Upper lobe of right lung (tissue), 1 donor: ENCODE results near the gene CAMSAP1. TPM values are rescaled to one million over a fixed set of nuclear protein-coding genes. Genes with fewer than 3 reads are reported as not detected.

ENCODE experiments used
- ATAC-seq: fragments of 200-7000 bp; cut with Tn5 transposase; one replicate; pipeline ENCODE4 v1.9.1; 2020; ENCODE audit warnings: mild to moderate bottlenecking, moderate library complexity
- DNase-seq: peaks from one replicate; pipeline ENCODE4 v3.0.0-alpha.2; 2020
- H3K27ac ChIP-seq: fragments of 200-600 bp; one replicate; pipeline ENCODE4 v1.8.0; 2022
- H3K27me3 ChIP-seq: fragments of 200-600 bp; one replicate; pipeline ENCODE4 v1.8.0; 2022; ENCODE audit warnings: mild to moderate bottlenecking
- H3K36me3 ChIP-seq: fragments of 200-600 bp; one replicate; pipeline ENCODE4 v1.8.0; 2022
- H3K4me1 ChIP-seq: fragments of 200-600 bp; one replicate; pipeline ENCODE4 v1.8.0; 2022
- H3K4me3 ChIP-seq: fragments of 200-600 bp; one replicate; pipeline ENCODE4 v1.8.0; 2022; ENCODE audit warnings: mild to moderate bottlenecking
- H3K9me3 ChIP-seq: fragments of 200-600 bp; one replicate; pipeline ENCODE4 v1.8.0; 2022
- intact Hi-C: fragments of 100-400 bp; cut with DNase I; formaldehyde crosslinking; loops from one replicate; pipeline ENCODE4 v1.11.0; 2022
- total RNA-seq: library from RNA; stranded (reverse); fragmentation: NEBNext Ultra II Directional; extraction: Animal tissue kit (Norgen Biotek cat#: 25700); gene quantifications from one replicate; pipeline ENCODE4 v1.2.1, GENCODE V29; 2021
- TF ChIP-seq, protein P1 (sequence below): fragments of 200-600 bp; IDR thresholded peaks from one replicate; pipeline ENCODE4 v1.8.0; 2022; ENCODE audit warnings: antibody characterized with exemption
- donor health status: DM: no; HTN: yes; CAD: no; lungs with severe emphysema.

CAMSAP1 gene
- total RNA-seq, 1 donor from 2014 or later = 26.5 TPM

- intact Hi-C loops = no loop called here
- no peak for DNase-seq
- TF ChIP-seq, protein P1, sequence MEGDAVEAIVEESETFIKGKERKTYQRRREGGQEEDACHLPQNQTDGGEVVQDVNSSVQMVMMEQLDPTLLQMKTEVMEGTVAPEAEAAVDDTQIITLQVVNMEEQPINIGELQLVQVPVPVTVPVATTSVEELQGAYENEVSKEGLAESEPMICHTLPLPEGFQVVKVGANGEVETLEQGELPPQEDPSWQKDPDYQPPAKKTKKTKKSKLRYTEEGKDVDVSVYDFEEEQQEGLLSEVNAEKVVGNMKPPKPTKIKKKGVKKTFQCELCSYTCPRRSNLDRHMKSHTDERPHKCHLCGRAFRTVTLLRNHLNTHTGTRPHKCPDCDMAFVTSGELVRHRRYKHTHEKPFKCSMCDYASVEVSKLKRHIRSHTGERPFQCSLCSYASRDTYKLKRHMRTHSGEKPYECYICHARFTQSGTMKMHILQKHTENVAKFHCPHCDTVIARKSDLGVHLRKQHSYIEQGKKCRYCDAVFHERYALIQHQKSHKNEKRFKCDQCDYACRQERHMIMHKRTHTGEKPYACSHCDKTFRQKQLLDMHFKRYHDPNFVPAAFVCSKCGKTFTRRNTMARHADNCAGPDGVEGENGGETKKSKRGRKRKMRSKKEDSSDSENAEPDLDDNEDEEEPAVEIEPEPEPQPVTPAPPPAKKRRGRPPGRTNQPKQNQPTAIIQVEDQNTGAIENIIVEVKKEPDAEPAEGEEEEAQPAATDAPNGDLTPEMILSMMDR = no peak
- H3K4me3 ChIP-seq = no peak overlapping the region
- ATAC-seq = no peak
- peaks cover 56% of the 10 kb centered on the region for H3K36me3 ChIP-seq
- no peaks in the 10 kb centered on the region for H3K27me3 ChIP-seq
- H3K9me3 ChIP-seq = no peaks in the 10 kb centered on the region
- no peaks in the 10 kb centered on the region for H3K4me1 ChIP-seq
- H3K27ac ChIP-seq = no peak overlapping the region
Observed at GRCh38 chr9:135933114-135933513, 25.8 kb upstream of the CAMSAP1 start.

GRCh38 chr9:135932656-135933055, 25.3 kb upstream of the CAMSAP1 start:
- Histone ChIP-seq H3K4me1 (no peaks in the 10 kb centered on the region), H3K9me3 (no peaks in the 10 kb centered on the region), H3K4me3 (no peak overlapping the region), H3K27ac (no peak overlapping the region), H3K27me3 (no peaks in the 10 kb centered on the region), H3K36me3 (peaks cover 52% of the 10 kb centered on the region)
- ATAC-seq (no peak), DNase-seq (no peak)
- TF ChIP-seq, protein P1 = no peak
- intact Hi-C loops = no loop called here

DNA sequence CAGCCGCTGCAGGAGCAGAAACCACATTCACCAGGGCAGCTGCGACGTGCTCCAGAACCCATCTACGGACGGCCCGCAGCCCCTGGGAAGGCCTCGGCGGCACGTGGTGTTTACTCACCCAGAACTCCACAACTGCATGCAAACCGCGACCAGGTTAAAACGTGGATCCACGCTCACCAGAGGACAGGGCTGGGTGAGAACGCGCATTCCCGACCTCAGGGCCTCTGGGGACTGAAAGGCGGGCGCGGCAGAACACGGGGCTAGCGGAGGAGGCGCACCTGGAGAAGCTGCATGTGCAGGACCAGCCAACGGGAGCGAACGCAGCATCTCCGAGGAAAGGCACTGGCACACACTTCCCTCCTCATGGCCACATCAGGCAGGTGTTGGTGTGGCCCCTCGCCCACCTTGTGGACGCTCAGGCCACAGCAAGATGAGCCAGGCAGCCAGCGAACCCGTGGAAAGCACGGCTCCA, 24.0 kb upstream of the CAMSAP1 start:
- Histone ChIP-seq H3K36me3 (peaks cover 39% of the 10 kb centered on the region), H3K4me1 (no peaks in the 10 kb centered on the region), H3K9me3 (no peaks in the 10 kb centered on the region), H3K27ac (no peak overlapping the region), H3K27me3 (no peaks in the 10 kb centered on the region), H3K4me3 (no peak overlapping the region)
- no peak for ATAC-seq
- intact Hi-C loops = no loop called here
- DNase-seq = no peak
- TF ChIP-seq, protein P1 = no peak

DNA sequence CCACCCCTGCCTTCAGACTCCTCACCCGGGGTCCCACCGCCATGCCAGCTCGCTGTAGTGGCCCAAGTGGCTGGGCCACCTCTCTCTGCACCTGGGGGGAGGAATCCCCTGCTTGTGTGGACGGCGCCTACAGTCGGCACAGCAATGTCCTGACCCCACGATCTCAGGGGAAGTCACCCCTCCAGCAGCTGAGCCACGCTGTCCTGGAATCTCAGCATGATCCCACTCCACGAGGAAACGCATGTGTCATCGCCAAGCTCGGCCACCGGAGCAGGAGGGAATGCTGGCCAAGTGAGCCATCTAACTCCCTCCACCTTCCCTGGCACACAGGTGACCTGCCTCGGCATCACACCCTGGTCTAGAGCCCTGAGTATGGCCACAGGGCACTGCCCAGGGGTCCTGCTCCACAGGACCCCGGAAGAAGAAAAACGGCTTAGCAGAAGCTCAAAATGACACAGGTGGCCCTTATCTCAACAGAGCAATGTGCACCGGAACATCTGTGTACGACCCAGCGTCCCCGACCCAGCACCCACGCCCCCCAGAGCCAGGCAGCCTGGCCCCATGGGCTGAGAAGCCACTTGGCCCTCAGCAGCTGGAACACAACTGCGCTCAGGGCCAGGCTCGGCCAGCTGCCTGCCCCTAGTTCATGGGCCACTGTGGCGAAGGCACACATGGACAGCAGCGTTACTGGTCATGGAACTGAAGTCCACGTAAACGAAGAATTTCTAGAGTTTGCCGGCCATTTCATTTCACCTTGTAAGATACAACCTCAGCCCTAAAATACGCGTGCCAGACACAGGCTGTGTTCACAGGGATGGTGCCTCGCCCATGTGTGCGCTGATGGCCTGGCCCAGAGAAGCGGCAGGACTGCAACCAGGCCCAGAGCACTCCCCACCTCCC, 23.4 kb upstream of the CAMSAP1 start:
- Histone ChIP-seq H3K4me3 (no peak overlapping the region), H3K4me1 (no peaks in the 10 kb centered on the region), H3K27ac (no peak overlapping the region), H3K27me3 (no peaks in the 10 kb centered on the region), H3K9me3 (no peaks in the 10 kb centered on the region), H3K36me3 (peaks cover 34% of the 10 kb centered on the region)
- TF ChIP-seq, protein P1 = no peak
- intact Hi-C loops = no loop called here
- DNase-seq (no peak), ATAC-seq (no peak)

GRCh38 chr9:135929656-135930445, 22.5 kb upstream of the CAMSAP1 start:
- TF ChIP-seq, protein P1 = no peak
- DNase-seq (no peak), ATAC-seq (no peak)
- no peaks in the 10 kb centered on the region for H3K27me3 ChIP-seq
- intact Hi-C loops = no loop called here
- no peak overlapping the region for H3K4me3 ChIP-seq
- no peak overlapping the region for H3K27ac ChIP-seq
- peaks cover 26% of the 10 kb centered on the region for H3K36me3 ChIP-seq
- H3K9me3 ChIP-seq = no peaks in the 10 kb centered on the region
- no peaks in the 10 kb centered on the region for H3K4me1 ChIP-seq
